ENCODE data around the gene RBKS.

RBKS gene

DNA sequence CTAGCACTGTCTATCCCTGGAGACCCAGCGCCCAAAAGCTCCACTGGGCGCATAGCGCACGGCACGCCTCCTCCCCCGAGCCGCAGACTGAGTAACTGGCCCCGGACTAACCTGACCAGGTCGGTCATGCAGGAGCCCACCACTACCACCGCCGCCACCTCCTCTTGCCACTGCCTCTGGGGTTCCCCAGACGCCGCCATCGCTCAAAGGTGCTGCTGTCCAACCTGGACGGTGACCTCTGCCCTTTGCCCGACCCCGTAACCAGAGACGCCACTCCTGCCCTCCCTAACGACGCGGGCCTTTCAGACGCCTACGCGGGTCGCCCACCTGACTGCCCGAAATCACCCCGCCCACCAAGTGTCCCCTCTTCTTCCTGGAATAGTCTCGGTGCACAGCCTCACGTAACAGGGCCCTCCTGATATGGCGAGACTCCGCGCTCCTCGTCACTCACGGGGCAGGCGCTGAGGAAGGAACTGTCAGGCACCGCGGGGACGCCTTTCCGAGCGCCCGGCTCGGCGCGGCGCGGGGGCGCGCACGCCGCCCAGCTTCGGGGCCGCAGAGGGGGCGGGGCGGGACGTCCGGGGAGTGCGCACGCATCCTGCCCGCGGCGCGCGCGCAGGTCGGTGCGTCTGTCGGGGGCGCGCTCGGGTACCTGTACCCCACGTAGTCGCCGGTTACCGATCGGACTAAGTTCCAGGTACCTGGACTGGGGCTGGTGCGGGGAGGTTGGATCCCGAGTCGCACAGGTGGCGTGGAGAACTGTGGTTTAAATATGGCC, at the start of gene RBKS, which contains the start of gene BABAM2:
RBKS (minus strand) TSS at position 242 of the 778 bp plus-strand sequence; CDS start at position 200, 42 bp downstream.
BABAM2 (plus strand) TSS at position 584 of the 778 bp plus-strand sequence. CDS start 3,828 bp downstream, outside the sequence.
- DNase-seq = peak; percentile 52

DNA sequence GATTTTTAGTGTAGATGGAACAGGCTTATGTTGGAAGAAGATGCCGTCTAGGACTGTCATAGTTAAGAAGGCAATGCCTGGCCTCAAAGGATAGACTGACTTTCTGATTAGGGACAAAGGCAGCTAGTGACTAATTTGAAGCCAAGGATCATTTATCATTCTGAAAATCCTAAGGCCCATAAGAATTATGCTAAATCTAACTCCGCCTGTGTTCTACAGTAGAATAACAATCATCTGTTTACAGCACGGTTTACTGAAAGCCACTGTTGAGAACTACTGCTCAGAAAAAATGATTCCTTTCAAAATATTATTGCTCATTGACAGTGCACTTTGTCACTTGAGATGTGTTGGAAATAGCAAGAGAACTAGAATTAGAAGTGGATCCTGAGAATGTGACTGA, 44.8 kb upstream of the RBKS start:
- no peak for DNase-seq

DNA sequence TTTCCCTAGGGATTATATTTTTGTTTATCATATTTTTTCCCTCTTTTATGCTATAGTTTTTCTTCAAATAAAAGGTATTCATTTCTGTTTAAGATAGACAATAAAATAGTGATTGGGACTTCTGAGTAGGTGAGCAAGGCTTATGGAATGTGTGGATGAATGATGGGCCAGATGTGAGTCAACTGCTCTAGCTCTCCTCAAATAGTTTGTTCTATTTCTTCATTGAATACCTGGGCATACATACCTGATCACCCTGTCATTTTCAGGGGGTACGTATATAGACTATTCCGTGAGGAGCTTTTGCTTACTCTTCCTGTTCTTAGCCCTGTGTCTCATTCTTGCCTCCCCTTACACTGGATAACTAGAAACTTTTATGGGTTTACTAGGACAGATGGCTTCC, 42.2 kb upstream of the RBKS start:
- no peak for DNase-seq

DNA sequence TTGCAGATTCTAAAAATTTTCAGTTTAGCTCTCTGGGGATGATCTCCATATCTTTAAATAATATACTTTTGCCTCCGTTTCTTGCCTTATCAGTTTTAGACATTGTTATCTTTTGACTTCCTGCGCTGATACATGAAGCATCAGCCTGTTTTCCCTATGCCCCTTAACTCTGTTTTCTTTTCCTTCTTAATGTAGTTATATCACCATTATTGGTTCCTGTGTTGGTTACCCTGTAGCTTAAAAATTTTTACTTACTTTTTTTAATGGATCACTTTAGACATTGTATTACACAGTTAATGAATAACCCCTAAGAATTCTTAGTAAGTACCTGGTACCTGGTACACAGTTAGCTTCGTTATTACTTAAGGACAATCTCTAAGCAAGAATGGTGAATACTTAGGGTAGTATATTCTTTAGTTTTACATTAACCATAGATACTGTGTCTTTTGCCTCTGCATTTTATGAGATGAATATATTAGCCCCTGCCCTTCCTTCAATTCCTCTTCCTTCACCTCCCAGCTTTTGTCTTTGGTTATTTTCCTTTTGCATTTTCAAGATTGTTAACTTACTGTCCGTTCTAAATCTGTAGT, 41.3 kb upstream of the RBKS start:
- DNase-seq = no peak

DNA sequence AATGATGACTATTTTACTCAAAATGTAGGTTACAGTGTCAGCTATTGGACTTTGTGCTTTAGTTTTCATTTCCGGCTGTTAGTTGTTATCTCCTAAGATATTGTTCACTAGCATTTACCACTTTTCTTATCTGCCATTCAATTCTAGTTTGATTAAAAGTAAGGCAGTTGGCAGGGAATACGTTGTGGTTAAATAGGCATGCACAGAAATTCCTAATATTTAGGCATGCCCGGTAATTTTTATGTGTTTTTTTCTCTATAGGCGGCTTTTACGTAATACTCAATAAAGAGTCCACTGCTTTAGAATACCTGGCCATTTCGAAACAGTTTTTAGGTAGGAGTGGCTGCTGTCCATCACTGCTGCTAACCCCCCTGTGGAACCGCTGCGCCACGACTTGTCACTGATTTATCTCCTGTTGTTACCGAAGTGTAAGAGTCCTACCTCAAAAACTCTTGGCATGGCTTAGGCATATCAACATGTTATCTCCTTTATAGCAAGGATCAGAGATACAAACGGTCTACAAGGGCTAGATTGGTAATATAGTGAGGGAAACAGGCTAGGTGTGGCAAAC, 39.8 kb upstream of the RBKS start:
- no peak for DNase-seq

DNA sequence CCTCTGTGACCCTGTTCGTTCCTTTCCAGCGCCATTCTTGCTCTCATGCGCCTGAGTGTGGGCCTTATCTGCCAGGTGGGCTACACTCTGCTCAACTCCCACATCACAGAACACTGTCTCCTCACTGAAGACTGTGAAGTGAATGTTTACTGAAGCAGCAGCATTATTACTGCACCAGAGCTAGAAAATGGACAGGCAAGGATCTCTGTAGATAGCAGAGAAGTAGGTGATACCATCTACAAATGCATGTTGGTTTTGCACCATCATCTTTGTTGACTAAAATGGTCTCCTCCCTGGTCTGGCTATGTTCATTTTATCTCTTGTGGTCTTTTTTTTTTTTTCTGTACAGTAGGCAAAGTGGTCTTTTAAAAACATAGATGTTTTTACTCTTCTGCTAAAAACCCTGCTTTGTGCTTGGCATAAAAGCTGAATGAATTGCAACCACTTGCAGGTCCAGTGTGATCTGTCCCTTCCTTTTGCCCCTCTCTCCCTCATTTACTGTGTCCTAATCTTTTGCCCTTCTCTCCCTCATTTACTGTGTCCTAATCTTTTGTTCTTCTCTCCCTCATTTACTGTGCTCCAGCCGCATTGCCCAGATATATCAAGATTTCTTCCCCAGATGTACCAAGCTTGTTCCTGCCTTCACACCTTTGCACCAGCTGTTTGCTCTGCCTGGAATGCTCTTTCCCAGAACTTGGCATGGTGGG, 35.7 kb upstream of the RBKS start:
- no peak for DNase-seq

DNA sequence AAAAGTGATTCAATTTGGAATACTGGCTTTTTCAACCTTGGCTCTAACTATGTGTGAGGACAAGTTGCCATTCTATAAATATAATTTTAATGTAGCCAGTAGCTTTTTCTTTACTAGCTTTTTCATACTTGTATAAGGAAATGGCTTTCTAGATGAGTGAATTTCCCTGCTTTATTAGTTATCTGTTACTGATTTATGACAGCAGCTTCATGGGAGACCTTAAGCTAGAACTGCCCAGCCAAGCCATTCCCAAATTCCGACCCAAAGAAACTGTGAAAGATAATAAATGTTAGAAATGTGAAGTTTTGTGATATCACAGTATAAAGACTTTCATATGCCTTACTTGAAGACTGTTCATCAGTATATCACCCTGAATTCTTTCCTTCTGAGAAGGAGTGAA, 32.7 kb upstream of the RBKS start:
- no peak for DNase-seq

DNA sequence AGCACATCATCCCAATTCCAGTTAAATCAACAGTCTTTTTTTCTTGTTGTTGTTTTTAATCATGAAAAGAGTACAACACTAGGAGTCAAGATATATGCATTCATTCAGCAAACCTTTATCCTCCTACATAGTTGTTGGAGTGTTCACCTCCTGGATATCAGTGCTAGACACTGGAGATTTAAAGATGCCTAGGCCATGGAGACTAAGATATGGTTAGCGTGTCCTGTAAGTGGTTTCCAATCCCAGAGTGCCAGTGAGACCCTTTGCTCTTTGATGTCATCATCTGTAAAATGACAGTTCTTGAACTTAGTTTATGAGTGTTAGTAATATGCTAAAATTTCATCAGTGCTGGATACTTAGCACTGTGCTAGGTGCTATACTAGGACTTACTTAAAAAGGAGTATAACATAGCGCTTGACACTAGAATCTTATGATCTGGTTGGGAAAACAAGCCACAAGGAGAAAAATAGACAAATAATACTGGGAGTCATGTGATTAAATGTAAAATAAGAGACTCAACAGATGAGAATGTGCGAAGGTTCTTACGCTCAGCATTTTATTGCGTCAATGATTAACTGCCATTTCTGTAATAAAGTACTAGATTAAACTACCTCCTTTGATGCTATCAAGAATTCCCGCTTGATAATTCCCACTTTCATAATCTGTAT, 31.8 kb upstream of the RBKS start:
- no peak for DNase-seq

DNA sequence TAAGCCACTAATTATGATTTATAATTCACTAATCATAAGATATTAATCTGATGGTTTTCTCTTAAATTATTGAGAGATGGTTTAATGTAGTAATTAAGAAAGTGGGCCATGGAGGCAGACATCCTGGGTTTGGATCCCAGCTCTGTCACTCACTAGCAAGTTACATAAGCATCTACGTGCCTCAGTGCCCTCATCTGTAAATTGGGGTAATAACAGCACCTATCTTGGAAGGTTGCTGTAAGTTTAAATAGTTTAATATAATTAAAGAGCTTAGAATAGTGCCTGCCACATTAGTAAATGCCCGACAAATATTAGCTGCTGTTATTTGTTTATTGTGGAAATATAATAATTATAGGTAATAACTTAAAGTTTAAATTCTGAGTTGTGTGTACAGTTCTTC, 31.2 kb upstream of the RBKS start:
- no peak for DNase-seq

DNA sequence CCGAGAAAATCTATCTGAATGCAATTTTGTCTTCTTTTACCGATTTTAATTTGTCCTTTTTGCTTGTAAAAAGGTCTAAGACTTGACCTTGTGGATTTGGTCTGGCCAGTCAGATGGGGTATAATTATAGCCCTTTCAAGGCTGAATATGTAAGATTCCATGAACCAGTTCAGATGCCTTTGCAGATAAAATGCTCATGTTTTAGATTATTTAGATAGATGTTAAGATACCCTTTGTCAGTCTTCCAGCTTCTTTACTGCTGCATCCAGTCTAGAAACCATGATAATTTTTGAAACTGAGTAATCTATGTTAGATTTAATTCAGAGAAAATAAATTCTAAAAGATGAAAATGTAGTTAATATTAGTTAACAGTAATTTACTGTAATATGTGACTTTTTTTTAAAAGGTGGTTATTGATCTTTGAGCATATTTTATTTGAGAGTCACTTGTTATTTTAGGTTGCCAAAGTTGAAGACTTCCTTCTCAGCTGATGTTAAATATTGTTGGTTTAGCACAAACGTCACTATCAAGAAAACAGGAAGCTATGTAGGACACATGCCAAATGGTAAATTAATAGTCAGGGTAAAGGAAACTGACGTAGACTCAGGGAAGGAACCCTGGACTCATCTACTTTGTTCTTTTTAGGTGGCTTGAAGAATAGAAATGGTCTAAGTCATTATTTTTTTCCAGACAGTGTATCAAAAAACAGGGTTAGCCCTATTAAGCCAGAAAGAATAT, 30.1 kb upstream of the RBKS start:
- DNase-seq = no peak

DNA sequence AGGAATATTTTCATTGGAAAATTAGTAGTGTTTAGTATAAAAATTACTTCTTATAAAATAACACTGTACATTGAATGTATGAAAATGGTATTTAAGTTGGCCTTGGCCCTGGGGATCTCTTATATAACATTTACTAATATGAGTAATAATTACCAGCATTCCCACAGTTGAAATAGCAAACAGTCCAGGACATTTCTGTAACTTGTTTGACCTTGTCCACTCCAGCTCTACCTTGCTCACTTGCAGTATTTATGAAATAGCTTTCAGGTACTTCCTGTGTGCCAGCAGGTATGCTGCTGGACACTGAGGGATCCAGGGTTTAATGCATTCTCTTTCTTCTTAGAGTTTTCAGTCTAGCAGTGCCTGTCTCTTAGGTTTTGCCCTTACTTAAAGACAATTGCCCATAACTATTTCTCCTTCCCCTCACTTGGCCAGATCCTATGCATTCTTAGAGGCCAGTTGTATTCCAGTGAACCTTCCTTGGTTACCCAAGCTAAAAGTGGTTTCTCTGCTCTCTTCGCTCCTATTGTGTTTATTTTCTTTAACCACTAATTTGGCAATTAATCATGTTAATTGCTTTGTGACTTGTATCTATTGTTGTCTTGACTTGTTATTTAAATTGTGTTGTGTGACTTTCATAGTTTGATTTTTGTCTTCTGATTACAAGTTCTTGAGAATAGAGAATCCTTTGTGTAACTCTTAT, 26.3 kb upstream of the RBKS start:
- DNase-seq = no peak

DNA sequence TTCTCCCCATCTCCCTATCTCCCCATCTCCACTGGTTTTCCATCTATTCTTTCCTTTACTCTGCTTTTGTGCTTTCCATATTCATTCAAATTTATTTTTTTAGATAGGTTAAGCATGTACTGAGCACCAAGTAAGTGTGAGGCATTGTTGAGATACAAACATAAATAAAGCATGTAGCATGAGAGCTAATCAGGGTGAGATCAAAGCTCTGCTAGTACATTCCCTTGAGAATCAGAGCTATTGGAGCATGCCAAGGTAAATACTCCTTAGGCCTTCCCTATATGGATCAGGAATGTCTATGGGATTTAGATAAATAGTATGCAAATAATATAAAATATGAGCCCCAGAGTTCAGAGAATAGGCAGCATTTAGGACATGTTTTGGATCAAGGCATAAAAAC, 25.7 kb upstream of the RBKS start:
- DNase-seq = no peak

DNA sequence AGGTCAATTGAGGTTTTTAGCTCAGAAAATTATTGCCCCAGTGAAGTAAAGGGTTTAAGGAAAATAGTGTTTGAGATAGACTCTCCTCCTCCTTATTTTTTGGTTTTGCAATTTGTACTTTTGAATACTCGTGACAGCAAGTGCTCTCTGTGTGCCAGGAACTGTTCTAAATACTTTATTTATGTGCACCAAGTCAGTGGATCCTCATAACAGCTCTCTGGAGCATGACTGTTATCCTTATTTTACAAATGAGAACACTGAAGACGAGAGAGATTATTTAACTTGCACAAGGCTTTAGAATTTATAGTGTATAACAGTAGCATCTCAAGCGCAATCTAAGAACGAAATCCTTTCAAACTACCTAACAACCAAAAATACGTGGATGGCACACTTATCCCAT, 25.0 kb upstream of the RBKS start:
- DNase-seq = no peak

DNA sequence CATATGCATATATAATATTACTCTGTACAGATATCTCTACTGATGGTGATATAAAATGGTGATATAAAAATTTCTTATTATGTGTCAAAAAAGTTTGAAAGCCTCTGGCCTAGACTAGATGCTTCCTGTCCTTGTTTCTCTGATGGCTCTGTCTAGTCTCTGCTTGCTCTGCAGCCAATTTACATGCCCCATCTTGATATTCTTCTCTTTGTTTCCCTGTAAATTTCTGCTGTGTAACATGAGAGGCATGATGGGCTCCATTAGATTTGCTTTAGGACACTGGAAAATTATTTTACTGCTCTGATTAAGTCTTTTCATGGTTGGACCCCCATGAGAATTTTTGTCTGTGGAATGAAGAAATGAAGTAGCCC, 24.6 kb upstream of the RBKS start:
- DNase-seq = no peak

DNA sequence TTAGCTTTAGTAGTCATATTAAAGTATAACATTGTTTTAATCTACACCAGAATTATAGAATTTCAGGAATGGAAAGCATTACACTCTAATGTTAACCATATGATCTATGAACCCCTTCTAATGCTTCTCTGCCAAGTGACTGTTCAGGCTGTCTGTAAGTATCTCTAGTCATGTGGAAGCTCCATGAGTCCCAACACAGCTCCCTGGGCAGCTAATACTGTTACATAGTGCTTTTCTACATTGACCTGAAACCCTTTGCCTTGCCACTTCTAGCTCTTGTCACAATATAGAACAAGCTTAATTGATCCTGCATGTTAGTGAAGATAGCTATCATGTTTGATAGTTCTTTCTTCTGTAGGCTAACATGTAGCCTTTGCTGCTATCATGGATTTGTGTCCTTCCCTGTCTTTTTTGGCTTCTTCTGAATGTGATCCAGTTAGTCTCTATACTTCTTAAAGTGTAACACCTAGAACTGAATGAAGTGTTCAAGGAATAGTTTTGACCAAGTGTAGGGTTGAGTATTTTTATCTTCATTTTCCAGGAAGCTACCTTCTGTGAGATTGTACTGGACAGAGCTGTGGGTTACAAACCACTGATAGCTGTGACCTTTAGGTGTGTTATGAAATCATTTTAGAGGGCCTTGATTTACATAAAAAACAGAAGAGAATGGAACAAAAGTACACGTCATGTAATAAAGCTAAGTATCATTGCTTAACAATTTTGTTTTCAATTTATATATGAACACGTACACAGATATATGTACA, 24.0 kb upstream of the RBKS start:
- no peak for DNase-seq

DNA sequence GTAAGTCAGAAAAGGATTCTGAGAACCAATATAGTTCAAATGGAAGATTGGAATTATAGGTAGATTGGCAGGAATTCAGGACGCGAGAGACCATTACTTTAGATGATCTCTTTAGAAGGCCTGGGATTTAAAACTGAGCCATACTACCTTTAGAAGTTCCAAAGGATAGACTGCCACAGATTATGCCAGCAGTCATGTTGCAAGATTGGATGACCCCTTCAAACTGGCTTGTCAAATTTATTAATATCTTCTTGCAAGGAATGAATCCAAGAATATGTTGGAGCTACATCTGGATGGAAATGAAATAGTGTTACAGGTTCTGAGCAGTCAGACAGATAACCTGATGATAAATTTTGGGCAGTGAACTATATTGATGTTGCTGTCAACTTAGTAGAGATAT, 22.3 kb upstream of the RBKS start:
- no peak for DNase-seq

DNA sequence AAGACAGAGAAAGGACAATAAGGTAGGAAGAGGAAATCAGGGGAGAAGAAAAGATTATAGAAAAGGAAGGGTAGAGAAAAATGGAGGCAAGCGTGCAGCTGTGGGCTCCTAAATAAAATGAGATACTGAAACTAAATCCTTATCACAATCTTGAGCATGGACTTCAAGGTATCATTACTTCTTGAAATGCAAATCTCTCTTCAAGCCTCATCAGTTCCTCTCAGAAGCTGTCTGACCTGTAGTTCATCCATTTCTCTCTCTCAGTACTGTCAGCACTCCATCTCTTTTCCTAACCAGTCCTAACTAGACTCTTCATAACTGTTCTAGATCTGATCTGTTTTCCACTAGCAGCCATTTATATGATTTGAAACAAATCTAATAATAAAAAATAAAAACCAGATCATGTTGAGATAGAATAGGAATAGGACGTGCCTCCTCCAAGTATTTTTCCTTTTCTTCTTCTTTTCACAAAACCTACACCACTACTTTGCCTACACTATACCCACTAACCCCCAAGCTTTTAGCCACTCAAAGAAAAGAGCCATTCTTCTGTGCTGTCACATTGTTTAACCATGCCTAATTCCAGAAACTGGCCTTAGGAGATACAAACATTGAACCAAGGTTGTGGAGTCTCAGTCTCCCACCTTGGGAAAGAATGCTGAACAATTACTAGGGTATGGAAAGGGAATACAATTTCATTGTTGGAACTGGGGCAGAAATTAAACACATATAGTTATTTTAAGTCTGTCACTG, 21.4 kb upstream of the RBKS start:
- DNase-seq = no peak

DNA sequence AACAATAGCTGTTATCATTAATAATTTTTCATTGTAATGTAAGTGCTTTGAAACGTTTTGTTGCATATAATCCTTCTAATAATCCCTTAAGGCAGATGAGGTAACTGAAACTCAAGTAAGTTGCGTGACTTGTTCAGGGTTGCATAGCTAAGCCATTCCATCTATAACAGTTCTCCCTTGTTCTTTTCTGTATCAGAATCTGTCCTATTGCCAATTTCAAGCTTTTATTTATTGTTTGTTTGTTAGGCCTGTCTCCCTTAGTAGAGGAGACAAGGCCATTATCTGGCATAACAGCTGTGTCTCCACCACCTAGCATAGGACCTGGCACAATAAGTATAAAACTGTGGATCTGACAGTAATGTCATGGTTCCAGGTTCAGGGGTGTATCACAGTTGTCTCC, 19.7 kb upstream of the RBKS start:
- DNase-seq = no peak

DNA sequence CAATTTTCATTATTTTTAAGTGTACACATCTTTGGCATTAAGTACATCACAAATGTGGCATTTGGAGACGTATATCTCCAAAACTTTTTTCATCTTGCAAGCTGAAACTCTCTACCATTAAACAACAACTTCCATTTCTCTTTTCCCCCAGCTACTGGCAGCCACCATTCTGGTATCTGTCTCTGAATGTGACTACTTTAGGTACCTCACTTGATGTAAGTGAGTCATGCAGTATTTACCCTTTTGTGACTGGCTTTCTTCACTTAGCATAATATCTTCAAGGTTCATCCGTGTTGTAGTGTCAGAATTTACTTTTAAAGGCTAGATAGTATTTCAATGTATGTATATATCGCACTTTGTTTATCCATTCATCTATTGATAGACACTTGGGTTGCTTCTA, 17.4 kb upstream of the RBKS start:
- no peak for DNase-seq

DNA sequence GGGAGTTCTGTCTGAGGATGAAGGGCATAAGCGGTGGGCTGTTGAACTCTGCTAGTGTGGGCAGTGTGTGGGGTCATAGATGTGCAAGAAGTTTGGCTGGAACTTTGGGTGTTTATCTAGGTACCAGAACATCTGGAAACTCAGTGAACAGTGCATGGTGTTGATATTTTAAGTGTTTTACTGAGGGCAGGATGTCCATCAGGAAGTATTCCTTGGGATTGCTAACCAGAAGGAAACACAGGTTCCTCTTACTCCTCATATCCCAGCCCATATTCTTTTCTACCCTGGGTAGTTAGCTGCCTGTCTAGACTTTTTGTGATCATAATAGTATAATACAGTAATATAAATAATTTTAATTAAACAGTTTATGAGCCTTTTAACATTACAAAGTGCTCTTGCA, 15.9 kb upstream of the RBKS start:
- DNase-seq = no peak

DNA sequence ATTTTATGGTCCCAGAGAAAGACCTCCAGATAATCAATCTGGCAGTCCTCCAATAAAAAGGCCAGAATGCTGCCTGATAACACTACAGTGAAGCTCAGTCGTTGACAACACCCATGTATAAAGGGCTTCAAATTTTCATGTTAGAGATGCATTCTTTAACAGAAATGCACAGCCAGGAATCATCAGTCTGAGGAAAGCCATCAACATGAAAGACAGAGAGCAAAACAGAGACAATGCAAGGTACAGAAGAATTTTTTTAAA, 14.1 kb upstream of the RBKS start:
- no peak for DNase-seq

All from SIG-M5 (cell line).